K562 (cell line): ENCODE measurements around the gene SLC12A9. TPM values are rescaled to one million over a fixed set of nuclear protein-coding genes. Genes with fewer than 3 reads are reported as not detected.

ENCODE experiments used
- CHD2 ChIP-seq: IDR thresholded peaks from 2 replicates; pipeline ENCODE4 v1.6.1; 2011; ENCODE audit warnings: low read depth, low read length
- CREB1 ChIP-seq, 2 experiments: sonication (generic) in 1 of 2; formaldehyde crosslinking in 1 of 2; IDR thresholded peaks; 2 replicates each; pipeline versions ENCODE4 v1.6.1 to v1.8.0; 2012 to 2022; ENCODE audit warnings: inconsistent platforms in 1 of 2, mild to moderate bottlenecking in 1 of 2, missing genetic modification reagents in 1 of 2, moderate library complexity in 1 of 2
- KLF10 ChIP-seq: fragments of 250-450 bp; sonication (Bioruptor Pico); IDR thresholded peaks from 2 replicates; pipeline ENCODE4 v1.6.1; 2021; ENCODE audit warnings: matching md5 sums
- NFATC3 ChIP-seq: fragments of 450-650 bp; IDR thresholded peaks from 2 replicates; pipeline ENCODE4 v1.6.1; 2017; ENCODE audit warnings: mild to moderate bottlenecking
- RBBP5 ChIP-seq: fragments of 200-600 bp; sonication (generic); IDR thresholded peaks from 2 replicates; pipeline ENCODE4 v1.6.1; 2012; ENCODE audit warnings: borderline replicate concordance, mild to moderate bottlenecking, low read length, control low read depth, inconsistent platforms; ENCODE audit not compliant: insufficient read depth, poor library complexity, severe bottlenecking
- SIRT6 ChIP-seq: IDR thresholded peaks from one replicate; pipeline ENCODE4 v1.6.1; 2012; ENCODE audit warnings: low read depth, mild to moderate bottlenecking, control low read depth, inconsistent platforms, low read length, moderate library complexity
- SMARCA4 ChIP-seq: fragments of 450-650 bp; IDR thresholded peaks from 2 replicates; pipeline ENCODE4 v1.6.1; 2016
- TAF15 ChIP-seq: fragments of 200-400 bp; formaldehyde crosslinking; IDR thresholded peaks from 2 replicates; pipeline ENCODE4 v1.6.1; 2017; ENCODE audit warnings: mild to moderate bottlenecking, low read depth, low read length, moderate library complexity
- TCF7 ChIP-seq: sonication (generic); IDR thresholded peaks from 2 replicates; pipeline ENCODE4 v1.6.1; 2016; ENCODE audit warnings: antibody characterized with exemption, borderline replicate concordance
- U2AF2 ChIP-seq: fragments of 200-400 bp; formaldehyde crosslinking; optimal IDR thresholded peaks from 2 replicates; pipeline ENCODE3; 2017; ENCODE audit warnings: low read depth, mild to moderate bottlenecking, low read length
- XRCC5 ChIP-seq: fragments of 200-400 bp; formaldehyde crosslinking; IDR thresholded peaks from 2 replicates; pipeline ENCODE4 v1.6.1; 2017; ENCODE audit warnings: low read depth, mild to moderate bottlenecking, low read length
- ZKSCAN1 ChIP-seq: fragments of 150-350 bp; IDR thresholded peaks from 2 replicates; pipeline ENCODE4 v1.6.1; 2016; ENCODE audit warnings: low read depth, low read length
- ZNF143 ChIP-seq: sonication (generic); formaldehyde crosslinking; IDR thresholded peaks from 2 replicates; pipeline ENCODE4 v1.9.0; 2022; ENCODE audit warnings: mild to moderate bottlenecking, missing genetic modification reagents
- ZNF184 ChIP-seq: sonication (generic); formaldehyde crosslinking; IDR thresholded peaks from 2 replicates; pipeline ENCODE4 v1.5.0; 2020; ENCODE audit warnings: missing genetic modification reagents
- polyA plus RNA-seq, 8 experiments: library from polyadenylated mRNA; depleted of rRNA in 4 of 8; stranded (reverse) in 5 of 8; unstranded in 3 of 8; fragments of >200 nt; fragmentation: Nextera tagmentation in 2 of 8; fragmentation: Illumina TruSeq in 1 of 8; extraction: Ambion mirVana in 2 of 8; extraction: Trizol in 1 of 8; gene quantifications; 2 replicates each; pipeline versions ENCODE4 v1.2.1 to v1.2.3, GENCODE V29; 2011 to 2014; ENCODE audit warnings: inconsistent platforms in 1 of 8, missing spikeins in 1 of 8
- total RNA-seq, 7 experiments: library from RNA; depleted of rRNA in 6 of 7; stranded (reverse); fragments of >200 nt in 6 of 7; fragmentation: Illumina TruSeq in 2 of 7; extraction: Trizol in 2 of 7; gene quantifications; 2 replicates each; pipeline versions ENCODE4 v1.2.1 to v1.2.3, GENCODE V29; 2011 to 2021; ENCODE audit warnings: low replicate concordance in 1 of 7
- TF ChIP-seq, protein P1 (sequence below): fragments of 450-650 bp; IDR thresholded peaks from 2 replicates; pipeline ENCODE4 v1.6.1; 2017; ENCODE audit warnings: mild to moderate bottlenecking, moderate library complexity
- TF ChIP-seq, protein P2 (sequence below): sonication (generic); formaldehyde crosslinking; IDR thresholded peaks from 2 replicates; pipeline ENCODE4 v1.8.0; 2023; ENCODE audit warnings: mild to moderate bottlenecking, missing genetic modification reagents
- TF ChIP-seq, protein P3 (sequence below), 3 experiments: fragments of 200-800 bp in 1 of 3; fragments of 250-450 bp in 1 of 3; fragments of 450-650 bp in 1 of 3; sonication (Bioruptor Pico) in 1 of 3; sonication (Bioruptor generic) in 1 of 3; formaldehyde crosslinking in 1 of 3; IDR thresholded peaks; 2 replicates each; pipeline versions ENCODE4 v1.6.1 to v1.8.0; 2016 to 2022; ENCODE audit warnings: mild to moderate bottlenecking in 2 of 3, missing genetic modification characterization in 2 of 3, missing compliant biosample characterization in 1 of 3, moderate library complexity in 1 of 3
- TF ChIP-seq, protein P4 (sequence below): sonication (generic); formaldehyde crosslinking; IDR thresholded peaks from 2 replicates; pipeline ENCODE4 v1.8.0; 2022; ENCODE audit warnings: missing genetic modification reagents, mild to moderate bottlenecking, borderline replicate concordance
- TF ChIP-seq, protein P5 (sequence below): sonication (generic); formaldehyde crosslinking; IDR thresholded peaks from 2 replicates; pipeline ENCODE4 v1.8.0; 2022; ENCODE audit warnings: missing genetic modification reagents, mild to moderate bottlenecking, moderate library complexity, borderline replicate concordance

SLC12A9 gene
- total and polyA plus RNA-seq, 9 of the 15 experiments (the other 6 are each of a cell fraction or from before 2014, with no cell fraction given), result 0.06 to 20.2 (median 10.7) TPM

DNA sequence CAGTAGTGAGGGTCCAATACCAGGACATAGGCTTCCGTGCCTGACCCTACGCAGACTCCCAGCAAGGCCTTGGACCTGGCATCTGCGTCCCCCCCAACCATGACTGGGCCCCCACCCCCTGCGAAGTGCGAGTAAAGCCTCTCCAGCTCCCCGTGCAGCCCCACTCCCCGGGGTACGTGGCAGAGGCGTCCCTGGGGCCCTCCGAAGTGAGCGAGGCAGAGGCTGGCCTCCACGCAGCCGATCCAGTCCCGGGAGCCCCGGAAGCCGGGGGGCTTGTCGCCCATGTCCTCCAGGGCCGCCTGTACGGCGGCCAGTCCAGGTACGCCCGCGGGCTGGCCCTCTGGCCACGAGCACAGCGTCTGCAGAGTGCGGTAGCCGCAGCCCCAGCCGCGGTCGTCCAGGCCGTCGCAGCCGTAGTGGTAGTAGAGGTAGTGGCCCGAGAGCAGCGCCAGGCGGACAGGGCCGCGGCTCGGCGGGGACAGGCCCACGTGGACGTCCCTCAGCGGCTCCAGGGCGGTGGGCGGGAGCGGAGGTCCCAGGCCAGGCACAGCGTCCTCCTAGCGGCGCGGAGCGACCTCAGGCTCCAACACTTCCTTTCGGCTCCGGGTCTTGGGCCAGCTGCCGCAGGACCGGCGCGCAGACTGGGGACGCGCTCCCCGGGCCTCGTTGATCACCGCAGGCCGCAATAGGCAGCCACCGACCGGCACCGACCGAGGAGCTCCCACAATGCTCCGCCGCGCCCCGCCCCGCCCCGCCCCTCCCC is 36.7 kb downstream of the SLC12A9 start, which contains the start of gene UFSP1 (continued):
- TF ChIP-seq KLF10 (CRISPR knock-in tag) (0 out of 2 replicates have a peak, but pooled peaks have one; percentile 58), CHD2 (no peak; the same call in 1 of the 2 replicates), U2AF2 (no peak), NFATC3 (no peak), ZKSCAN1 (no peak), TCF7 (peak; percentile 75; the same call in 1 of the 2 replicates), SIRT6 (no peak), SMARCA4 (no peak), XRCC5 (no peak), RBBP5 (peak; percentile 85), CREB1 (IDR thresholded peaks at IDR 0.05) (no peak), CREB1 (CRISPR knock-in tag; IDR thresholded peaks at IDR 0.05) (peak; percentile 52; the same call in 1 of the 2 replicates), TAF15 (no peak; the same call in 1 of the 2 replicates), ZNF184 (CRISPR knock-in tag) (no peak), ZNF143 (peak; percentile 70)
- TF ChIP-seq, protein P1, sequence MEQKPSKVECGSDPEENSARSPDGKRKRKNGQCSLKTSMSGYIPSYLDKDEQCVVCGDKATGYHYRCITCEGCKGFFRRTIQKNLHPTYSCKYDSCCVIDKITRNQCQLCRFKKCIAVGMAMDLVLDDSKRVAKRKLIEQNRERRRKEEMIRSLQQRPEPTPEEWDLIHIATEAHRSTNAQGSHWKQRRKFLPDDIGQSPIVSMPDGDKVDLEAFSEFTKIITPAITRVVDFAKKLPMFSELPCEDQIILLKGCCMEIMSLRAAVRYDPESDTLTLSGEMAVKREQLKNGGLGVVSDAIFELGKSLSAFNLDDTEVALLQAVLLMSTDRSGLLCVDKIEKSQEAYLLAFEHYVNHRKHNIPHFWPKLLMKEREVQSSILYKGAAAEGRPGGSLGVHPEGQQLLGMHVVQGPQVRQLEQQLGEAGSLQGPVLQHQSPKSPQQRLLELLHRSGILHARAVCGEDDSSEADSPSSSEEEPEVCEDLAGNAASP, result no peak
- TF ChIP-seq, protein P2, sequence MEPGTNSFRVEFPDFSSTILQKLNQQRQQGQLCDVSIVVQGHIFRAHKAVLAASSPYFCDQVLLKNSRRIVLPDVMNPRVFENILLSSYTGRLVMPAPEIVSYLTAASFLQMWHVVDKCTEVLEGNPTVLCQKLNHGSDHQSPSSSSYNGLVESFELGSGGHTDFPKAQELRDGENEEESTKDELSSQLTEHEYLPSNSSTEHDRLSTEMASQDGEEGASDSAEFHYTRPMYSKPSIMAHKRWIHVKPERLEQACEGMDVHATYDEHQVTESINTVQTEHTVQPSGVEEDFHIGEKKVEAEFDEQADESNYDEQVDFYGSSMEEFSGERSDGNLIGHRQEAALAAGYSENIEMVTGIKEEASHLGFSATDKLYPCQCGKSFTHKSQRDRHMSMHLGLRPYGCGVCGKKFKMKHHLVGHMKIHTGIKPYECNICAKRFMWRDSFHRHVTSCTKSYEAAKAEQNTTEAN (CRISPR knock-in tag), result 0 out of 2 replicates have a peak, but pooled peaks have one; percentile 32
- TF ChIP-seq, protein P3, sequence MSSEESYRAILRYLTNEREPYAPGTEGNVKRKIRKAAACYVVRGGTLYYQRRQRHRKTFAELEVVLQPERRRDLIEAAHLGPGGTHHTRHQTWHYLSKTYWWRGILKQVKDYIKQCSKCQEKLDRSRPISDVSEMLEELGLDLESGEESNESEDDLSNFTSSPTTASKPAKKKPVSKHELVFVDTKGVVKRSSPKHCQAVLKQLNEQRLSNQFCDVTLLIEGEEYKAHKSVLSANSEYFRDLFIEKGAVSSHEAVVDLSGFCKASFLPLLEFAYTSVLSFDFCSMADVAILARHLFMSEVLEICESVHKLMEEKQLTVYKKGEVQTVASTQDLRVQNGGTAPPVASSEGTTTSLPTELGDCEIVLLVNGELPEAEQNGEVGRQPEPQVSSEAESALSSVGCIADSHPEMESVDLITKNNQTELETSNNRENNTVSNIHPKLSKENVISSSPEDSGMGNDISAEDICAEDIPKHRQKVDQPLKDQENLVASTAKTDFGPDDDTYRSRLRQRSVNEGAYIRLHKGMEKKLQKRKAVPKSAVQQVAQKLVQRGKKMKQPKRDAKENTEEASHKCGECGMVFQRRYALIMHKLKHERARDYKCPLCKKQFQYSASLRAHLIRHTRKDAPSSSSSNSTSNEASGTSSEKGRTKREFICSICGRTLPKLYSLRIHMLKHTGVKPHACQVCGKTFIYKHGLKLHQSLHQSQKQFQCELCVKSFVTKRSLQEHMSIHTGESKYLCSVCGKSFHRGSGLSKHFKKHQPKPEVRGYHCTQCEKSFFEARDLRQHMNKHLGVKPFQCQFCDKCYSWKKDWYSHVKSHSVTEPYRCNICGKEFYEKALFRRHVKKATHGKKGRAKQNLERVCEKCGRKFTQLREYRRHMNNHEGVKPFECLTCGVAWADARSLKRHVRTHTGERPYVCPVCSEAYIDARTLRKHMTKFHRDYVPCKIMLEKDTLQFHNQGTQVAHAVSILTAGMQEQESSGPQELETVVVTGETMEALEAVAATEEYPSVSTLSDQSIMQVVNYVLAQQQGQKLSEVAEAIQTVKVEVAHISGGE (CRISPR knock-in tag; IDR thresholded peaks at IDR 0.05), result no peak
- TF ChIP-seq, protein P4, sequence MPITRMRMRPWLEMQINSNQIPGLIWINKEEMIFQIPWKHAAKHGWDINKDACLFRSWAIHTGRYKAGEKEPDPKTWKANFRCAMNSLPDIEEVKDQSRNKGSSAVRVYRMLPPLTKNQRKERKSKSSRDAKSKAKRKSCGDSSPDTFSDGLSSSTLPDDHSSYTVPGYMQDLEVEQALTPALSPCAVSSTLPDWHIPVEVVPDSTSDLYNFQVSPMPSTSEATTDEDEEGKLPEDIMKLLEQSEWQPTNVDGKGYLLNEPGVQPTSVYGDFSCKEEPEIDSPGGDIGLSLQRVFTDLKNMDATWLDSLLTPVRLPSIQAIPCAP (CRISPR knock-in tag), result no peak
- TF ChIP-seq, protein P5, sequence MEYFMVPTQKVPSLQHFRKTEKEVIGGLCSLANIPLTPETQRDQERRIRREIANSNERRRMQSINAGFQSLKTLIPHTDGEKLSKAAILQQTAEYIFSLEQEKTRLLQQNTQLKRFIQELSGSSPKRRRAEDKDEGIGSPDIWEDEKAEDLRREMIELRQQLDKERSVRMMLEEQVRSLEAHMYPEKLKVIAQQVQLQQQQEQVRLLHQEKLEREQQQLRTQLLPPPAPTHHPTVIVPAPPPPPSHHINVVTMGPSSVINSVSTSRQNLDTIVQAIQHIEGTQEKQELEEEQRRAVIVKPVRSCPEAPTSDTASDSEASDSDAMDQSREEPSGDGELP (CRISPR knock-in tag), result peak; percentile 74
